Caco-2 (cell line): Measurements from ENCODE around the gene STEAP4. TPM values are rescaled to one million over a fixed set of nuclear protein-coding genes. Genes with fewer than 3 reads are reported as not detected.
"Not testable (repeated sequence)": the region's sequence is repeated elsewhere in the genome, so short reads cannot be mapped to it uniquely, and the experiment has no call there.

Source experiments
- BruUV-seq: library from RNA; stranded (reverse); fragments of 400-500 nt; replicated peaks from 2 replicates; lab custom pipeline; 2021; lab: Mats Ljungman, UMichigan
- CTCF ChIA-PET: fragments of 300-600 bp; sonication (Branson Sonifier 250); formaldehyde crosslinking; loops from one replicate; lab custom pipeline; 2022; ENCODE audit warnings: antibody characterized with exemption; lab: Charles Lee
- POLR2A ChIA-PET: fragments of 300-600 bp; sonication (Branson Sonifier 250); formaldehyde crosslinking; loops from one replicate; lab custom pipeline; 2022; ENCODE audit warnings: antibody characterized with exemption; lab: Charles Lee
- DNase-seq, 2 experiments: peaks; one replicate each; pipeline versions ENCODE4 v3.0.0 to v3.0.0-alpha.2; 2020 to 2022
- H3K27me3 ChIP-seq: replicated peaks from 2 replicates; pipeline ENCODE4 v1.6.0; 2011; ENCODE audit warnings: low read length; ENCODE audit not compliant: control insufficient read depth, insufficient read depth
- H3K36me3 ChIP-seq: 2 replicates; pipeline ENCODE4 v1.5.1; 2011; ENCODE audit warnings: low read length; ENCODE audit not compliant: control insufficient read depth, insufficient read depth
- H3K4me1 ChIP-seq: fragments of 250-450 bp; sonication (Bioruptor Pico); 2 replicates; pipeline ENCODE4 v1.5.1; 2020; ENCODE audit warnings: mild to moderate bottlenecking
- H3K4me3 ChIP-seq: 2 replicates; pipeline ENCODE4 v1.5.1; 2011; ENCODE audit warnings: low read depth, mild to moderate bottlenecking, control low read depth, low read length
- H3K9me3 ChIP-seq: fragments of 250-450 bp; sonication (Bioruptor Pico); 2 replicates; pipeline ENCODE4 v1.5.1; 2020; ENCODE audit warnings: mild to moderate bottlenecking, moderate library complexity
- H3K27ac Mint-ChIP-seq: one replicate; pipeline ENCODE4 v1.8.0; 2022; ENCODE audit warnings: mixed read lengths; ENCODE audit not compliant: unreplicated experiment
- H3K27me3 Mint-ChIP-seq: one replicate; pipeline ENCODE4 v1.8.0; 2022; ENCODE audit warnings: mixed read lengths; ENCODE audit not compliant: insufficient read depth, unreplicated experiment
- H3K36me3 Mint-ChIP-seq: one replicate; pipeline ENCODE4 v1.8.0; 2022; ENCODE audit warnings: mild to moderate bottlenecking, mixed read lengths; ENCODE audit not compliant: insufficient read depth, unreplicated experiment
- H3K4me1 Mint-ChIP-seq: one replicate; pipeline ENCODE4 v1.8.0; 2022; ENCODE audit warnings: low read depth, mixed read lengths; ENCODE audit not compliant: unreplicated experiment
- H3K4me3 Mint-ChIP-seq: one replicate; pipeline ENCODE4 v1.8.0; 2022; ENCODE audit warnings: mild to moderate bottlenecking, moderate library complexity, mixed read lengths; ENCODE audit not compliant: unreplicated experiment
- H3K9me3 Mint-ChIP-seq: one replicate; pipeline ENCODE4 v1.8.0; 2022; ENCODE audit warnings: mixed read lengths; ENCODE audit not compliant: unreplicated experiment
- CTCF ChIP-seq, 2 experiments: fragments of 200-600 bp in 1 of 2; IDR thresholded peaks; 1 replicate in 1 of 2; 2 replicates in 1 of 2; pipeline versions ENCODE4 v1.5.1 to v1.8.0; 2011 to 2022; ENCODE audit warnings: antibody characterized with exemption in 1 of 2, control low read depth in 1 of 2, inconsistent platforms in 1 of 2, low read depth in 1 of 2, low read length in 1 of 2, mild to moderate bottlenecking in 1 of 2, moderate library complexity in 1 of 2; ENCODE audit not compliant: insufficient read depth in 1 of 2, severe bottlenecking in 1 of 2, unreplicated experiment in 1 of 2
- intact Hi-C: fragments of 100-400 bp; cut with micrococcal nuclease; formaldehyde crosslinking; loops from one replicate; pipeline ENCODE4 v1.10.0; 2022; ENCODE audit not compliant: unreplicated experiment
- total RNA-seq: library from RNA; stranded (reverse); gene quantifications from 2 replicates; pipeline ENCODE4 v1.2.3, GENCODE V29; 2022

STEAP4 gene
- total RNA-seq, 1 experiment from 2014 or later: not detected

DNA sequence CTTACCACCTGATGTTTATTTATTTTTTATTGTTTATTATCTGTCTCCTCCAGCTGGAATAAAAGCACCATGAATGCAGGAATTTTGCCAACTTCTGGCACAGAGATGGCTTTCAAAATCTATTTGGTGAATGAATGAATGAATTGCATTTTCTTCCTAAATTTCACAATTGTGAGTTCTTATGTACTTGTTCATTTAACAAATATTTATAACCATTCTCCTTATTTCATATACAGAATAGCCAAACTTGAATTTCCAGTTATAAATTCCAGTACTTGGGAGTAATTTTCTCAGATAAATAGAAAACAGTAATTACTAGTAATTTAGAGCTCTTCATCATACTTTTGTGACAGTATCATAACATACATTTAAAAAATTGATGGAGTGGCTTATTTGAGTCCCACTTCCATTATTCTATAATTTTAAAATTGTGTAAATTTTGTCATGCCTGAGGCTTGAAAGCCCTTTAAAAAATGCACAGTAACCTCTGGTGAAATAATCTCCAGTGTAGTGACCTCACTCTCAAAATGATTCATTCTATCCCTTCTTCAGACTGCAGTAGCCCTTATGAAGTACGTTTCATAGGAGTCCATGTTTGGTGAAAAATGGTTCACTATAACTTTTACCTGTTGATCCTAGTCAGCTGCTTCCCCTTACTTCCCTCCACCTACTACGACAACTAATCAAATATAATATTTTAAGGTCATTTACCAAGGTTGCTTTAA lies 46.9 kb downstream of the STEAP4 start:
- ChIA-PET POLR2A (no interaction called here), CTCF (no interaction called here)
- no peak overlapping the region for H3K27ac Mint-ChIP-seq
- no TSS peak for BruUV-seq
- no peaks in the 10 kb centered on the region for H3K27me3 ChIP-seq
- H3K4me1 ChIP-seq: no peaks in the 10 kb centered on the region
- H3K27me3 Mint-ChIP-seq: peaks cover 4% of the 10 kb centered on the region
- TF ChIP-seq CTCF (IDR thresholded peaks at IDR 0.05; ENCODE audit: insufficient read depth in 1 of 2, low read depth in 1 of 2, low read length in 1 of 2, severe bottlenecking in 1 of 2, unreplicated experiment in 1 of 2): no peak
- H3K36me3 Mint-ChIP-seq: no peaks in the 10 kb centered on the region
- no peak overlapping the region for H3K4me3 ChIP-seq
- H3K4me3 Mint-ChIP-seq: no peak overlapping the region
- H3K4me1 Mint-ChIP-seq: no peaks in the 10 kb centered on the region
- no peaks in the 10 kb centered on the region for H3K36me3 ChIP-seq
- intact Hi-C loops: no loop called here
- H3K9me3 ChIP-seq: no peaks in the 10 kb centered on the region
- H3K9me3 Mint-ChIP-seq: no peaks in the 10 kb centered on the region
- DNase-seq: no peak

DNA sequence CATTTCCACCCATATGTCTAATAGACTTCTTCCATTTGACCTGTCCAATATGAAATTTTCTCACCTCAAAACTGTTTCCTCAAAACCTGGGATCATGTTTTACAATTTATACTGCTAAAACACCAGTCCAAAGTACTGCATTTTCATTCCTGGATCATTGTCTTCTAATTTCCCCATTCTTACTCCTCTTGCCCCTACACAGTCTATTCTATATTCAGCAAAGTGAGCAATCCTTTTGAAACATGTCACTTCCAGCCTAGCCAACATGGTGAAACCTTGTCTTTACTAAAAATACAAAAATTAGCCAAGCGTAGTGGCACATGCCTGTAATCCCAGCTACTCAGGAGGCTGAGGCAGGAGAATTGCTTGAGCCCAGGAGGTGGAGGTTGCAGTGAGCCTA lies 48.4 kb downstream of the STEAP4 start:
- H3K27ac Mint-ChIP-seq, CTCF ChIA-PET: not testable (repeated sequence)

GRCh38 chr7:88256906-88257305 lies 49.8 kb downstream of the STEAP4 start:
- ChIA-PET POLR2A (no interaction called here), CTCF (no interaction called here)
- Histone ChIP-seq H3K27me3 (no peaks in the 10 kb centered on the region), H3K9me3 (no peaks in the 10 kb centered on the region; the same call in 1 of the 2 replicates), H3K4me1 (no peaks in the 10 kb centered on the region), H3K4me3 (no peak overlapping the region), H3K36me3 (no peaks in the 10 kb centered on the region)
- BruUV-seq: no TSS peak
- H3K27ac Mint-ChIP-seq: no peak overlapping the region
- H3K4me1 Mint-ChIP-seq: no peaks in the 10 kb centered on the region
- no peaks in the 10 kb centered on the region for H3K36me3 Mint-ChIP-seq
- H3K4me3 Mint-ChIP-seq: no peak overlapping the region
- no peak for TF ChIP-seq CTCF (IDR thresholded peaks at IDR 0.05; ENCODE audit: insufficient read depth in 1 of 2, low read depth in 1 of 2, low read length in 1 of 2, severe bottlenecking in 1 of 2, unreplicated experiment in 1 of 2)
- peaks cover 11% of the 10 kb centered on the region for H3K9me3 Mint-ChIP-seq
- peaks cover 4% of the 10 kb centered on the region for H3K27me3 Mint-ChIP-seq
- intact Hi-C loops: no loop called here
- DNase-seq: no peak

More for the DNA sequence above, 48.4 kb downstream of the STEAP4 start:
- H3K4me1 Mint-ChIP-seq, H3K4me3 ChIP-seq, intact Hi-C loops, H3K4me3 Mint-ChIP-seq, H3K36me3 ChIP-seq, POLR2A ChIA-PET, DNase-seq, H3K4me1 ChIP-seq, H3K27me3 ChIP-seq, H3K36me3 Mint-ChIP-seq, H3K9me3 ChIP-seq, BruUV-seq, H3K27me3 Mint-ChIP-seq: not testable (repeated sequence)
- peaks cover 11% of the 10 kb centered on the region for H3K9me3 Mint-ChIP-seq
